ENCODE data around the gene ADD2.

The ADD2 gene, protein sequence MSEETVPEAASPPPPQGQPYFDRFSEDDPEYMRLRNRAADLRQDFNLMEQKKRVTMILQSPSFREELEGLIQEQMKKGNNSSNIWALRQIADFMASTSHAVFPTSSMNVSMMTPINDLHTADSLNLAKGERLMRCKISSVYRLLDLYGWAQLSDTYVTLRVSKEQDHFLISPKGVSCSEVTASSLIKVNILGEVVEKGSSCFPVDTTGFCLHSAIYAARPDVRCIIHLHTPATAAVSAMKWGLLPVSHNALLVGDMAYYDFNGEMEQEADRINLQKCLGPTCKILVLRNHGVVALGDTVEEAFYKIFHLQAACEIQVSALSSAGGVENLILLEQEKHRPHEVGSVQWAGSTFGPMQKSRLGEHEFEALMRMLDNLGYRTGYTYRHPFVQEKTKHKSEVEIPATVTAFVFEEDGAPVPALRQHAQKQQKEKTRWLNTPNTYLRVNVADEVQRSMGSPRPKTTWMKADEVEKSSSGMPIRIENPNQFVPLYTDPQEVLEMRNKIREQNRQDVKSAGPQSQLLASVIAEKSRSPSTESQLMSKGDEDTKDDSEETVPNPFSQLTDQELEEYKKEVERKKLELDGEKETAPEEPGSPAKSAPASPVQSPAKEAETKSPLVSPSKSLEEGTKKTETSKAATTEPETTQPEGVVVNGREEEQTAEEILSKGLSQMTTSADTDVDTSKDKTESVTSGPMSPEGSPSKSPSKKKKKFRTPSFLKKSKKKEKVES

DNA sequence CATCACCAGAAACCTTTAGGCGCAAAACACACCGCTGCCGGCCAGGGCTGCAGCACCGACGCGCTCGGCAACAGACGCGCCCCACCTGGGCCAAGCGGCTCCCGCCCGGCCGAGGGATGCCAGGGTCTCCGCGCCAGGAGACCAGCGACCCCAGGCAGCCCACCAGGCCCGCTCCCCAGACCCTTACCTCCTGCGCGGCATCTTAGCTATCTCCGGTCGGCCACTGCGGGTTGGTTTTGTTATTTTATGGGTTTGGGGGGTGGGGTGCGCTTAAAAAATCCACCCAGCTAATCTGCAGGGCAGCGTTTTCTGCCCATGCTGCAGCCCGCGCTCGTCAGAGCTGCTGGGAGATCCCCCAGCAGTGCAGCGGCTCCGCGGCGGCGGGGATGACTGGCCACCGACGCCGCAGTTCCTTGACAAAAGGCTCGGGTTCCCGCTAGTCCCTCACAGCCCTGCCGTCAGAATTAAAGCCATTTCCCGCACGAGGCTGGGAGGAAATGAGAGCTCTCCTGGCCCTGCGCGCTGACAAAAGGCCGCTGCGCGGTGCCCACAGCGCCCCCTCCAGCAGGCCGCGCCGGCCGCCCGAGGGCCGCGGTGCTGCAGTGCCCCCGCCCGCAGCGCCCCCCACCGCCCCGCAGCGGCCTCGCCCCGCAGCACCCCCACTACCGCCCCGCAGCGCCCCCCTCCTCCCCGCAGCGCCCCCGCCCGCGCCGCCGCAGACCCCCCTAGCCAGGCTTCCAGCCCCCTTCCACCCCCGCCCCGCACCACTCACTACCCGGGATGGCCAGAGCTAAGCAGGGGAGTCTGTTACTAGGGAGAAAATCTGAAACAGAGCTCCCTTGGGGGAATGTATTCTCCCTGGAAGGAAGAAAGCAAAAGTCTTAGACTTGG, at the start of gene ADD2:
Gene ADD2, minus strand, starts transcription at position 502 of the 891 bp plus-strand sequence. CDS start 61,792 bp downstream, outside the sequence.
- peaks cover 18% of the 10 kb centered on the region for H3K4me1 ChIP-seq (ENCODE audit: control insufficient read depth, insufficient read depth, low read length)
- H3K9ac ChIP-seq (ENCODE audit: low read depth, low read length), result peak within 1 kb of the TSS; percentile 94
- H3K27me3 ChIP-seq (ENCODE audit: control insufficient read depth, insufficient read depth, low read length), result peaks cover 2% of the 10 kb centered on the region
- H3K4me3 ChIP-seq (ENCODE audit: low read depth, low read length), result peak within 1 kb of the TSS; percentile 84
- peaks cover 3% of the 10 kb centered on the region for H3K36me3 ChIP-seq (ENCODE audit: control insufficient read depth, insufficient read depth, low read length)
- H3K9me3 ChIP-seq (ENCODE audit: control insufficient read depth, insufficient read depth, low read length), result no peaks in the 10 kb centered on the region

DNA sequence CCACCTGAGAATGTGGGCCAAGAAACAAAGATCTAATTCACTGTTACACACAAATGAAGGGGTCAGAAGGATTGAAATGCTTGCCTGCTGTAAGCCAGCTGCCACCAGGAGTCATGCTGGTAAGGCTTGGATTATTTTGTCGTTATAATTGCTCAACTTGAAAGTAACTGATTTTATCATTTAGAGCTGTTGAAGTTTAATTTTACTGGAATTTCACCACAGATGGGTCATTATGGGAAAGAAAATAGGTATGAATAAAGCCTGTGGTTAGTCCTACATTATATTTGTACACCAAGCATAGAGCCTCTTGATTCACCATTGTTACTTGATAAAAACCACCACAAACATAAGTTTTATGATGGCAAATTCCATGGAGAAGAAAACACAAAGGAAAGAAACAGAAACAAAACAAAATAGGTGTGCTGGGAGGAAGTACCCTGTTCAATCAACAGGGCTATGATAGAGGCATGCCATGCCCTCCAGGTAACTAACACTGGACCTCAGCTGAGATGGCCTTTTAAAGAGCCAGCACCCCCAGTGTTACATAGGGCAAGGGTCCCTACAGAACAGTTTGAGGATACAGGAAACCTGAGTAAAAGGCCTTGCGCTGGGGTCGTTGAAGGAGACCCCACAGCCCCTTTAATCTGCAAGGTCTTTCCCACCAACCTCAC, 49.4 kb upstream of the ADD2 start:
- no peak overlapping the region for H3K4me3 ChIP-seq (ENCODE audit: low read depth, low read length)
- H3K4me1 ChIP-seq (ENCODE audit: control insufficient read depth, insufficient read depth, low read length), result no peaks in the 10 kb centered on the region
- no peak overlapping the region for H3K9ac ChIP-seq (ENCODE audit: low read depth, low read length)
- no peaks in the 10 kb centered on the region for H3K36me3 ChIP-seq (ENCODE audit: control insufficient read depth, insufficient read depth, low read length)
- no peaks in the 10 kb centered on the region for H3K9me3 ChIP-seq (ENCODE audit: control insufficient read depth, insufficient read depth, low read length)
- H3K27me3 ChIP-seq (ENCODE audit: control insufficient read depth, insufficient read depth, low read length), result peaks cover 12% of the 10 kb centered on the region

DNA sequence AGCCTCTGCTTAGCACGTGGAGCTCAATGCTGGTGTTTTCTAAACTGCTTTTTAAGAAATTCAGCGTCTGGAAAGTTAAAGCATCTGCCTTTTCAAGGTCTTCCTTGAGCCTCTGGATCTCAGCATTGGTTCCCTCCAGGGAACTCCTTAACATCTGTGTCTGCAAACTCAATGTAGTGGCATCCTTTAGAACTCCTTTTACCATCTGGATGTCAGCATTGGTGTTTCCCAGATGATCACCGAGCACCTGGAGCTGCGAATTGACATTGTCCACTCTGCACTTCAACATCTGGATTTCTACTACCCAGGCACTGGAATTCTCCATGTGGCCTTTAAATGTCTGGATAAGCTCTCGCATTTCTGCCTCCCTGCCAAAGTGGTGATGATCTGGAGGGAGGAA, 48.7 kb upstream of the ADD2 start:
- Histone ChIP-seq H3K27me3 (ENCODE audit: control insufficient read depth, insufficient read depth, low read length) (peaks cover 12% of the 10 kb centered on the region), H3K4me3 (ENCODE audit: low read depth, low read length) (no peak overlapping the region), H3K36me3 (ENCODE audit: control insufficient read depth, insufficient read depth, low read length) (no peaks in the 10 kb centered on the region), H3K9ac (ENCODE audit: low read depth, low read length) (no peak overlapping the region), H3K9me3 (ENCODE audit: control insufficient read depth, insufficient read depth, low read length) (no peaks in the 10 kb centered on the region), H3K4me1 (ENCODE audit: control insufficient read depth, insufficient read depth, low read length) (no peaks in the 10 kb centered on the region)

DNA sequence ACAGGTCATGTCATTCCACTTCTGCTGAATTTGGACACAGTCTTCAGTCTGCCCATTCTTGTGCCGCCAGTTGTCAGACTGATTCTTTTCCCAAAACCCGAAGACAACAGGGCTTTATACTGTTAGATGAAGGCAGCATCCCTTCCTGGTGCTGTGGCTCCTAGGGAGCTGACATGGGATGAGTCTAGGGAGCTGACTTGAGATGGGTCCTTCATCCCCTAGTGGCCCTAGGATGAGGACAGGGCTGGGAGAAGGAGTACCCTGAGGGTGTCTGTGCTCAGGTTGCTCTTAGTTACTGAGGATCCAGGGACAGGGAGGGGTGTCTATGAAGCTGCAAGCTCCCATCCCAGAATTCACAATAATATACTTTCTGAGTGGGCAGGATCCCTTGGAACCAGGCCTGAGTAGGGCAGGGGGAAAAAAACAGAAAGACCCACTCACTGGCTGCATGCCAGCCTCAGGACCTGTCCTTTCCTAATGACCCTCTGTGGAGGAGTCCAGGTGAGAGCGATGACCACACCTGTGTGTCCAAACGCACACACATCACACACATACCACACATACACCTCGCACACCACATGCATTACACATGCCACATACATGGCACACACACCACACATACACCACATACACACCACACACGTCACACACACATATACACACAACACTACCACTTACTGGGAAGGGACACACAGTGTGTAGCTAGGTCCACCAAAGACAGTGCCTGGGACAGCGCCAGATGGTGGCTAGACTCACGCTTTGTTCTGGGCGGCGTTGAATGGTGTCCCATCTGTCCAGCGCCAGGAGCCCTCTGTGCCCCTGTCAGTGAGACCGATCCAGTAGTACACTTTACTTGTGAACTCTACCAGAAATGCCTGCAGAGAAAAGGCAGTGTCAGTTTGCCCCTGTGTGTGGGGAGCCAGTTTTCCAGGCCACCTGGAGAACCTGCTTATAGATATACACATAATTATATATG, 41.3 kb upstream of the ADD2 start:
- Histone ChIP-seq H3K27me3 (ENCODE audit: control insufficient read depth, insufficient read depth, low read length) (no peaks in the 10 kb centered on the region), H3K4me3 (ENCODE audit: low read depth, low read length) (no peak overlapping the region), H3K36me3 (ENCODE audit: control insufficient read depth, insufficient read depth, low read length) (no peaks in the 10 kb centered on the region), H3K4me1 (ENCODE audit: control insufficient read depth, insufficient read depth, low read length) (no peaks in the 10 kb centered on the region), H3K9me3 (ENCODE audit: control insufficient read depth, insufficient read depth, low read length) (no peaks in the 10 kb centered on the region), H3K9ac (ENCODE audit: low read depth, low read length) (no peak overlapping the region)

DNA sequence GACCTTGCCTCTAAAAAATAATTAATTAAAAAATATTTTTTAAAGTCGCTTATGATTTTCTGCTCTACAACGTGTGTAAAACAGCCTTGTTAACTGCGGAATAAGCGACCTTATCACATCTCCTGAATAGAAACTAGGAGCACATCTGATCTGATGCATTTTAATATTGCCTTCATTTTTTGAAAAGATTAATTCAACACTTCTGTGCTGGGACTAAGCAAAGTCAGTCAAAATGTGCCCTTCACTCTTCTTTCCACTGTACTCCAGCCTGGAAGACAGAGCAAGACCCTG, 39.8 kb upstream of the ADD2 start:
- Histone ChIP-seq H3K9ac (ENCODE audit: low read depth, low read length) (no peak overlapping the region), H3K36me3 (ENCODE audit: control insufficient read depth, insufficient read depth, low read length) (no peaks in the 10 kb centered on the region), H3K4me3 (ENCODE audit: low read depth, low read length) (no peak overlapping the region), H3K4me1 (ENCODE audit: control insufficient read depth, insufficient read depth, low read length) (no peaks in the 10 kb centered on the region), H3K27me3 (ENCODE audit: control insufficient read depth, insufficient read depth, low read length) (peaks cover 3% of the 10 kb centered on the region), H3K9me3 (ENCODE audit: control insufficient read depth, insufficient read depth, low read length) (no peaks in the 10 kb centered on the region)

DNA sequence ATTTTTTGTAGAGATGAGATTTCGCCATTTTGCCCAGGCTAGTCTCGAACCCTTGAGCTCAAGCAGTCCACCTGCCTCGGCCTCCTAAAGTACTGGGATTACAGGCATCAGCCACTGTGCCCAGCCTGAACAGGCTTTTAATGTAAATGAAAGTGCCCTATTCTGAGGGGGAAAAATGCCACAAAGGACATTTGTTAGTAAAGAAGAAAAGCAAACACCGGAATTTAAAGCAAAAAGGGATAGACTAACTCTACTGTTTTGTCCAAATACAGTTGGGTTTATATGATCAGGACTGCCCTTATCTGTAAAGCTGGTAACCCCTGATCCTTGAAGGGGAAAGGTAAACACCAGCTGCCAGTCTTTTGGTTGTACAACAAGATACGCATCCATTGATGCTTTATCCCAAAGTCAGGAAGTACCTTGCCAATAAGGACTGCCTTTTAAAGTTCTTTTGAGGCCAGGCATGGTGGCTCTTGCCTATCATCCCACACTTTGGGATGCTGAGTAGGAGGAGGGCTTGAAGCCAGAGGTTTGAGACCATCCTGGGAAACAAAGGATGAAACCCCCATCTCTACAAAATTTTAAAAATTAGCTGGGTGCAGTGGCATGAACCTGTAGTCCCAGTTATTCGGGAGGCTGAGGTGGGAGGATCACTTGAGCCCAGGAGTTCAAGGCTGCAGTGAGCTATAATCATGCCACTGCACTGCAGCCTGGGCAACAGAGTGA, 39.3 kb upstream of the ADD2 start:
- Histone ChIP-seq H3K36me3 (ENCODE audit: control insufficient read depth, insufficient read depth, low read length) (no peaks in the 10 kb centered on the region), H3K4me1 (ENCODE audit: control insufficient read depth, insufficient read depth, low read length) (no peaks in the 10 kb centered on the region), H3K27me3 (ENCODE audit: control insufficient read depth, insufficient read depth, low read length) (peaks cover 3% of the 10 kb centered on the region), H3K4me3 (ENCODE audit: low read depth, low read length) (no peak overlapping the region), H3K9ac (ENCODE audit: low read depth, low read length) (no peak overlapping the region), H3K9me3 (ENCODE audit: control insufficient read depth, insufficient read depth, low read length) (no peaks in the 10 kb centered on the region)

DNA sequence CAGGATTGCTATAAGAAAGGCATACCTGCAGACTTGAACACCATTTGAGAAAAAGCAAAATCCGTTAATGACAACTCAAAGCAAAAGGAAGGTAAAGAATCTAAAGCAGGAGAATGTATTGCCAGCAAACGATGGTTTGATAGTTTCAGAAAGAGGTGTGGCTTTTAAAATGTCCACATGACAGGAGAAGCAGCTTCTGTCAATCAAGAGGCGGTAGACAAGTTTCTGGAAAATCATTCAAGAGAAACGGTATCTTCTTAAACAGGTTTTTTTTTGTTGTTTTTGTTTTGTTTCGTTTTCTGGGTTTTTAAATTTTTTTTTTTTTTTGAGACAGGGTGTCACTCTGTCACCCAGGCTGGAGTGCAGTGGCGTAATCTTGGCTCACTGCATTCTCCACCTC, 38.6 kb upstream of the ADD2 start:
- Histone ChIP-seq H3K4me3 (ENCODE audit: low read depth, low read length) (no peak overlapping the region), H3K4me1 (ENCODE audit: control insufficient read depth, insufficient read depth, low read length) (no peaks in the 10 kb centered on the region), H3K27me3 (ENCODE audit: control insufficient read depth, insufficient read depth, low read length) (peaks cover 7% of the 10 kb centered on the region), H3K9ac (ENCODE audit: low read depth, low read length) (no peak overlapping the region), H3K9me3 (ENCODE audit: control insufficient read depth, insufficient read depth, low read length) (no peaks in the 10 kb centered on the region), H3K36me3 (ENCODE audit: control insufficient read depth, insufficient read depth, low read length) (no peaks in the 10 kb centered on the region)

DNA sequence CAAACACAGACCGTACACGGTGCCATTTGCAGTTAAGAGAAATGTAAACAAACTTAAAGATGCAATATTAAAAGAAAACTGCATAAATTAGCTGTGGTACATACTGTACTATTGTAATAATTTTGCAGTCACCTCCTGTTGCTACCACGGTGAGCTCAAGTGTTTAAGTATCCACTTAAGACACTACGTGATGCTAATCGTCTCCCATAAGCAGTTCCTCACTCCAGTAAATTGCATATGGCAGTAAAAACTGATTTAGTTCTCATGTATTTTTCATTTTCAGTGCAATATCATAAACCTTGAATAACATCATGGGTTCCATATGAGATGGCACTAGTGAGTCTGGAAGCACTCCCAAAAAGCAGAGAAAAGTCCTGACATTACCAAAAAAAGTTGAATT, 38.0 kb upstream of the ADD2 start:
- H3K9me3 ChIP-seq (ENCODE audit: control insufficient read depth, insufficient read depth, low read length), result no peaks in the 10 kb centered on the region
- no peaks in the 10 kb centered on the region for H3K36me3 ChIP-seq (ENCODE audit: control insufficient read depth, insufficient read depth, low read length)
- no peaks in the 10 kb centered on the region for H3K4me1 ChIP-seq (ENCODE audit: control insufficient read depth, insufficient read depth, low read length)
- H3K4me3 ChIP-seq (ENCODE audit: low read depth, low read length), result no peak overlapping the region
- no peak overlapping the region for H3K9ac ChIP-seq (ENCODE audit: low read depth, low read length)
- peaks cover 13% of the 10 kb centered on the region for H3K27me3 ChIP-seq (ENCODE audit: control insufficient read depth, insufficient read depth, low read length)

DNA sequence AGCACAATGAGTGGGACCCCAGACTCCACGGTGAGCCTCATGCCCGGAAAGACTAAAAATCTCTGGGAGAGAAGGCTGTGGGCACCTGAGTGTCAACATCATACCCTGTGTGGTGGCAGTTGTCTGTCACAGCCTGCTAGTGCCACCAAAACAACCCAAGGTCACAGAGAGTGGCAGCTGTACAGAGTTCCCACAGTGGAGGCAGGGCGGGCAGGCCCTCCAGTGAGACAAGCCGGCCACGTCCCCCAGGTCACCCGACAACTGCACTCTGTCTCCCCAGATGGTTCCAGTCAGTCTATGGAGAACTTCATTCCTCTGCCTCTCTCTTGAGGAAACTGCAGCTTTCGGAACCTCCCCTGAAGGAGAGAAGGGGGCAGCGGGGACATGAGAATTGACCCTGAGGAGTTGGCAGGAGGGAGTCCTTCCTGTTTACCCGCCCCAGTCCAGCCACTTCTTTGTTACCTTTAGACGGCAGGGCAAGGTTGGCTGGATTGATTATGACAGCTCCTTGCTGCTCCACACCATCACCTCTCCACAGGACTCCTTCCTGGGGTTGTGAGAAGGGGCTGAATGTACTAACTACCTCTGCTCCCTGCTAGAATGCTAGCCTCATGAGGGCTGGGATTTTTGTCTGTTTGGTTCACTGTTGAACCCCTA, 33.7 kb upstream of the ADD2 start:
- no peaks in the 10 kb centered on the region for H3K36me3 ChIP-seq (ENCODE audit: control insufficient read depth, insufficient read depth, low read length)
- H3K4me1 ChIP-seq (ENCODE audit: control insufficient read depth, insufficient read depth, low read length), result no peaks in the 10 kb centered on the region
- H3K4me3 ChIP-seq (ENCODE audit: low read depth, low read length), result no peak overlapping the region
- H3K27me3 ChIP-seq (ENCODE audit: control insufficient read depth, insufficient read depth, low read length), result peaks cover 37% of the 10 kb centered on the region
- no peak overlapping the region for H3K9ac ChIP-seq (ENCODE audit: low read depth, low read length)
- no peaks in the 10 kb centered on the region for H3K9me3 ChIP-seq (ENCODE audit: control insufficient read depth, insufficient read depth, low read length)

DNA sequence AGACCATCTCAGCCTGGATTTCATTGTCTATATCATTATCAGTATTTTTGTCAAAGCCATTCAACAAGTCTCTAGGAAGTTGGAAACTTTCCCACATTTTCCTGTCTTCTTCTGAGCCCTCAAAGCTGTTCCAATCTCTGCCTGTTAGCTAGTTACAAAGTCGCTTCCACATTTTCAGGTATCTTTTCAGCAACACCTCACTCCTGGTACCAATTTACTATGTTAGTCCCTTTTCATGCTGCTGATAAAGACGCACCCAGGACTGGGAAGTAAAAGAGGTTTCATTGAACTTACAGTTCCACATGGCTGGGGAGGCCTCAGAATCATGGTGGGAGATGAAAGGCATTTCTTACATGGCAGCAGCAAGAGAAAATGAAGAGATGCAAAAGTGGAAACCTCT, 31.7 kb upstream of the ADD2 start:
- H3K36me3 ChIP-seq (ENCODE audit: control insufficient read depth, insufficient read depth, low read length), result no peaks in the 10 kb centered on the region
- H3K27me3 ChIP-seq (ENCODE audit: control insufficient read depth, insufficient read depth, low read length), result peaks cover 51% of the 10 kb centered on the region
- no peak overlapping the region for H3K9ac ChIP-seq (ENCODE audit: low read depth, low read length)
- no peaks in the 10 kb centered on the region for H3K9me3 ChIP-seq (ENCODE audit: control insufficient read depth, insufficient read depth, low read length)
- no peak overlapping the region for H3K4me3 ChIP-seq (ENCODE audit: low read depth, low read length)
- no peaks in the 10 kb centered on the region for H3K4me1 ChIP-seq (ENCODE audit: control insufficient read depth, insufficient read depth, low read length)

All from iPS-15b (cell line).